KMS-11 (cell line): Measurements from ENCODE around the gene DLG2.
A peak's percentile ranks its signal among the peaks of the same experiment; 100 is the strongest.

Experiments used
- H2AFZ ChIP-seq: fragments of 200-600 bp; sonication (generic); 2 replicates; pipeline ENCODE4 v1.6.1; 2016; ENCODE audit warnings: antibody characterized with exemption, mixed run types, low read depth
- H3K27ac ChIP-seq: fragments of 200-600 bp; sonication (generic); 2 replicates; pipeline ENCODE4 v1.6.1; 2016; ENCODE audit warnings: mild to moderate bottlenecking, mixed run types
- H3K27me3 ChIP-seq: fragments of 200-600 bp; sonication (generic); 2 replicates; pipeline ENCODE4 v1.6.1; 2017; ENCODE audit warnings: mild to moderate bottlenecking, low read depth, mixed run types, moderate library complexity; ENCODE audit not compliant: insufficient read depth
- H3K36me3 ChIP-seq: fragments of 200-600 bp; sonication (generic); 2 replicates; pipeline ENCODE4 v1.6.1; 2017; ENCODE audit warnings: mild to moderate bottlenecking, mixed run types; ENCODE audit not compliant: insufficient read depth
- H3K4me1 ChIP-seq: fragments of 200-600 bp; sonication (generic); 2 replicates; pipeline ENCODE4 v1.6.1; 2016; ENCODE audit warnings: mild to moderate bottlenecking, low read depth, mixed run types; ENCODE audit not compliant: poor library complexity, severe bottlenecking
- H3K4me2 ChIP-seq: fragments of 200-600 bp; sonication (generic); 2 replicates; pipeline ENCODE4 v1.7.0; 2016; ENCODE audit warnings: mild to moderate bottlenecking, mixed run types
- H3K4me3 ChIP-seq: fragments of 200-600 bp; sonication (generic); IDR thresholded peaks from 2 replicates; pipeline ENCODE4 v1.6.1; 2017; ENCODE audit warnings: low read depth, low read length, mixed read lengths; ENCODE audit not compliant: insufficient read depth
- H3K79me2 ChIP-seq: fragments of 200-600 bp; sonication (generic); 2 replicates; pipeline ENCODE4 v1.6.1; 2016; ENCODE audit warnings: low read depth, mixed run types; ENCODE audit not compliant: insufficient read depth
- H3K9ac ChIP-seq: fragments of 200-600 bp; sonication (generic); 2 replicates; pipeline ENCODE4 v1.6.1; 2016; ENCODE audit warnings: mild to moderate bottlenecking, mixed run types
- H4K20me1 ChIP-seq: fragments of 200-600 bp; sonication (generic); 2 replicates; pipeline ENCODE4 v1.6.1; 2016; ENCODE audit warnings: mild to moderate bottlenecking, mixed run types; ENCODE audit not compliant: insufficient read depth
- TF ChIP-seq, protein P1 (sequence below): fragments of 200-600 bp; sonication (generic); conservative IDR thresholded peaks from 2 replicates; pipeline ENCODE4 v1.6.1; 2017; ENCODE audit warnings: low read depth, mild to moderate bottlenecking, antibody characterized with exemption, low read length, moderate library complexity, mixed read lengths

Gene DLG2

DNA sequence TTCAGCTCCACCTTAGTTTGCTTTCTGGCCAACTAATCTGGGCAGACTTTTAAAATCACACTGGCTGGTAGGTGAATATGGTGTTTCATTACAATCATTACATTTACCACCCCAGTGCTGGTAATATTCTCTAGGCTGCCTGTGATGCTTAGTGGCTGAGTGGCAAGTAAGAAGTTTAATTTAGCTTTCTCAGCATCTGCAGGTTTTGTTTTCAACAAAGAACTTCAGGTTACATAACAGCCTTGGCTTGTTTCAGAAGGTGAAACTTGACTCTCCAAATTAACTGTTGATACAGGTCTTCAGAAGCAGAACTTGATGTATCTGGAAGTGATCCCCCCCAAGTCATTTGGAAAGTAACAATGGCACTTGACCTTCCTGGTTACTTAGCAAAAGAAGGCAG, 1917.7 kb downstream of the DLG2 start:
- H3K36me3 ChIP-seq: no peaks in the 10 kb centered on the region
- H3K27me3 ChIP-seq: no peaks in the 10 kb centered on the region
- no peak overlapping the region; the same call in 1 of the 2 replicates for H2AFZ ChIP-seq
- no peaks in the 10 kb centered on the region for H4K20me1 ChIP-seq
- H3K27ac ChIP-seq: peak overlapping the region; percentile 58
- H3K4me3 ChIP-seq: no peak overlapping the region
- peaks cover 64% of the 10 kb centered on the region for H3K4me1 ChIP-seq
- H3K79me2 ChIP-seq: no peaks in the 10 kb centered on the region
- H3K4me2 ChIP-seq: peak overlapping the region; percentile 65
- no peak overlapping the region for H3K9ac ChIP-seq
- TF ChIP-seq, protein P1, sequence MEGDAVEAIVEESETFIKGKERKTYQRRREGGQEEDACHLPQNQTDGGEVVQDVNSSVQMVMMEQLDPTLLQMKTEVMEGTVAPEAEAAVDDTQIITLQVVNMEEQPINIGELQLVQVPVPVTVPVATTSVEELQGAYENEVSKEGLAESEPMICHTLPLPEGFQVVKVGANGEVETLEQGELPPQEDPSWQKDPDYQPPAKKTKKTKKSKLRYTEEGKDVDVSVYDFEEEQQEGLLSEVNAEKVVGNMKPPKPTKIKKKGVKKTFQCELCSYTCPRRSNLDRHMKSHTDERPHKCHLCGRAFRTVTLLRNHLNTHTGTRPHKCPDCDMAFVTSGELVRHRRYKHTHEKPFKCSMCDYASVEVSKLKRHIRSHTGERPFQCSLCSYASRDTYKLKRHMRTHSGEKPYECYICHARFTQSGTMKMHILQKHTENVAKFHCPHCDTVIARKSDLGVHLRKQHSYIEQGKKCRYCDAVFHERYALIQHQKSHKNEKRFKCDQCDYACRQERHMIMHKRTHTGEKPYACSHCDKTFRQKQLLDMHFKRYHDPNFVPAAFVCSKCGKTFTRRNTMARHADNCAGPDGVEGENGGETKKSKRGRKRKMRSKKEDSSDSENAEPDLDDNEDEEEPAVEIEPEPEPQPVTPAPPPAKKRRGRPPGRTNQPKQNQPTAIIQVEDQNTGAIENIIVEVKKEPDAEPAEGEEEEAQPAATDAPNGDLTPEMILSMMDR: no peak

DNA sequence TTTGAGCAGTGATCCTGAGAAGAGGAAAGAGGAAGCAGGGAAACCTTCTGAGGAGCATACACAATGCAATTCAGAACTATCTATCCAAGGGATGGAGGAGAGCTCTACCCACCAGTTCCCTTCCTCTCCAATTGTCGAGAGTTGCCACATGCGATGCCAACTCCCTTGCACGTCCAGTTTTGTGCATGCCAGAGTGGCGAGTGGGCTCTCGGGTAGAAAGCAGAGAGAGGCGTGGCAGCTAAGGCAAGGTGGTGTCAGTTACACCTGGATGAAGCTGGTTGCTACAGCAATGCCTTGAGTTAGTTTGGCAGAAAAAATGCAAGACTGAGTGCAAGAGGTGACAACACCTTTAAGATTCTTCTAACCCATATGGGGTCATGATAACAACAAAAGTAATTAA, 1920.6 kb downstream of the DLG2 start:
- no peaks in the 10 kb centered on the region for H3K27me3 ChIP-seq
- H3K9ac ChIP-seq: no peak overlapping the region
- TF ChIP-seq, protein P1: no peak
- no peaks in the 10 kb centered on the region for H3K36me3 ChIP-seq
- peaks cover 68% of the 10 kb centered on the region for H3K4me1 ChIP-seq
- no peak overlapping the region for H3K27ac ChIP-seq
- no peaks in the 10 kb centered on the region for H3K79me2 ChIP-seq
- H4K20me1 ChIP-seq: no peaks in the 10 kb centered on the region
- no peak overlapping the region for H2AFZ ChIP-seq
- H3K4me2 ChIP-seq: no peak overlapping the region
- H3K4me3 ChIP-seq: no peak overlapping the region

DNA sequence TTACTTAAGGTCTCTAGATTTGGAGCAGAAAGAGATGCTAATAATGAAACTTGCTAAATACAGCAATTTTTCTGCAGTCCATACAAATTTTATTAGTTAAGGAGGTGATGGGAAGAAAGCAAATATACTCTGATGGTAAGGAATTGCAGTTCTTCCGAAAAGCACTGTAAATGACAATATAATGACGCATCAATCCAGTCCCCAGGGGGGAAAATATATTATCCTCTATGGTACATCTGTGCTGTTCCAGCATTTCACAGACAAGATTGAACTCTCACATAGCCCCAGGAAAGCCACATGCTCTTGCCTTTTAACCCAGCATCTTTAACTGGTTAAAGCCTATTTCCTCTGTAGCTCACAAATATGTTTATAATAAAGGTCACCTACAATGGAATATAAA, 1924.3 kb downstream of the DLG2 start:
- Histone ChIP-seq H3K9ac (no peak overlapping the region), H4K20me1 (no peaks in the 10 kb centered on the region), H2AFZ (peak overlapping the region; percentile 24; the same call in 1 of the 2 replicates), H3K4me2 (peak overlapping the region; percentile 8; the same call in 1 of the 2 replicates), H3K27me3 (no peaks in the 10 kb centered on the region), H3K4me1 (peaks cover 35% of the 10 kb centered on the region), H3K79me2 (no peaks in the 10 kb centered on the region), H3K36me3 (no peaks in the 10 kb centered on the region), H3K4me3 (no peak overlapping the region), H3K27ac (peak overlapping the region; percentile 30; the same call in 1 of the 2 replicates)
- TF ChIP-seq, protein P1: no peak

DNA sequence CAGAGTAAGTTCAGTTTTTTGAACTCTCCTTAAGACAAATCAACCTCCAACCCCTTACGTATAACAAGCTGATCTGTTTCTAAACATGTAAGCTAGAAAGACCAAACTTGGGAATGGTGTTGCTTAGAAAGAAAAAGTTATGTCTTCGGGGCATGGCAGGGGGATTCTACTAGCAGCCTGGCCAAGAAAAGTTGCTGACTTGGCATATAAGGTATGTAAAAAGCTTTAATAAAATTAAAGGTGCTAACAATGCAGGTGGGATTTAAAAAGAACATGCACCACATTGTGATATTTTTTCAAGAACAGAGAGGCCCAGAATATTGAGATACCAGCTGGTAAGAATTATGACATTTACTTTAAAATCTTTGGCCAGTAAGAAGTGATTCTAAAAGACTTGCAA, 1929.6 kb downstream of the DLG2 start:
- Histone ChIP-seq H3K36me3 (no peaks in the 10 kb centered on the region), H3K4me3 (no peak overlapping the region), H3K79me2 (no peaks in the 10 kb centered on the region), H3K4me1 (peaks cover 13% of the 10 kb centered on the region), H2AFZ (no peak overlapping the region), H3K27me3 (no peaks in the 10 kb centered on the region), H4K20me1 (no peaks in the 10 kb centered on the region), H3K9ac (no peak overlapping the region), H3K4me2 (no peak overlapping the region), H3K27ac (no peak overlapping the region)
- TF ChIP-seq, protein P1: no peak
